Left lung (tissue), 10 donors: ENCODE measurements around the gene STK39. TPM values are rescaled to one million over a fixed set of nuclear protein-coding genes. Genes with fewer than 3 reads are reported as not detected.

Source experiments
- ATAC-seq: fragments of 200-7000 bp; cut with Tn5 transposase; one replicate; pipeline ENCODE4 v1.9.1; 2020; ENCODE audit warnings: moderate library complexity
- DNase-seq, 4 donors: peaks; one replicate each; pipeline ENCODE4 v3.0.0-alpha.2; 2013 to 2020
- H3K27ac ChIP-seq, 2 donors: fragments of 200-600 bp; sonication (generic) in 1 of 2; one replicate each; pipeline versions ENCODE4 v1.5.0 to v1.8.0; 2020 to 2021
- H3K27me3 ChIP-seq, 2 donors: fragments of 200-600 bp; sonication (generic) in 1 of 2; one replicate each; pipeline versions ENCODE4 v1.5.0 to v1.8.0; 2020 to 2021
- H3K36me3 ChIP-seq, 2 donors: fragments of 200-600 bp; sonication (generic) in 1 of 2; one replicate each; pipeline versions ENCODE4 v1.5.0 to v1.8.0; 2020 to 2021
- H3K4me1 ChIP-seq, 2 donors: fragments of 200-600 bp; one replicate each; pipeline ENCODE4 v1.8.0; 2021
- H3K4me3 ChIP-seq, 2 donors: fragments of 200-600 bp; sonication (generic) in 1 of 2; one replicate each; pipeline versions ENCODE4 v1.5.0 to v1.8.0; 2020 to 2021; ENCODE audit warnings: mild to moderate bottlenecking in 1 of 2
- H3K9me3 ChIP-seq, 2 donors: fragments of 200-600 bp; sonication (generic) in 1 of 2; one replicate each; pipeline versions ENCODE4 v1.5.0 to v1.8.0; 2020 to 2021
- intact Hi-C, 2 donors: fragments of 100-400 bp; cut with DNase I; formaldehyde crosslinking; loops; one replicate each; pipeline versions ENCODE4 v1.11.2 to v1.14.2; 2022
- polyA plus RNA-seq, 6 donors: library from polyadenylated mRNA; unstranded; fragments of 120-200 nt; gene quantifications; one replicate each; pipeline ENCODE4 v1.2.1, GENCODE V29; 2013; ENCODE audit not compliant: insufficient read length in 6 of 6
- total RNA-seq, 2 donors: library from RNA; stranded (reverse); fragmentation: NEBNext Ultra II Directional; extraction: Animal tissue kit (Norgen Biotek cat#: 25700); gene quantifications; one replicate each; pipeline ENCODE4 v1.2.1, GENCODE V29; 2021
- TF ChIP-seq, protein P1 (sequence below), 2 donors: fragments of 200-600 bp; sonication (generic) in 1 of 2; IDR thresholded peaks; one replicate each; pipeline versions ENCODE4 v1.5.0 to v1.8.0; 2021; ENCODE audit warnings: antibody characterized with exemption in 2 of 2
- donor health status: DM: no; HTN: yes; CAD: no.
- donor health status: DM: no; HTN: no; CAD: no.

The STK39 gene
- total and polyA plus RNA-seq, 8 donors, result 15.7 to 31.3 (median 27.0) TPM

DNA sequence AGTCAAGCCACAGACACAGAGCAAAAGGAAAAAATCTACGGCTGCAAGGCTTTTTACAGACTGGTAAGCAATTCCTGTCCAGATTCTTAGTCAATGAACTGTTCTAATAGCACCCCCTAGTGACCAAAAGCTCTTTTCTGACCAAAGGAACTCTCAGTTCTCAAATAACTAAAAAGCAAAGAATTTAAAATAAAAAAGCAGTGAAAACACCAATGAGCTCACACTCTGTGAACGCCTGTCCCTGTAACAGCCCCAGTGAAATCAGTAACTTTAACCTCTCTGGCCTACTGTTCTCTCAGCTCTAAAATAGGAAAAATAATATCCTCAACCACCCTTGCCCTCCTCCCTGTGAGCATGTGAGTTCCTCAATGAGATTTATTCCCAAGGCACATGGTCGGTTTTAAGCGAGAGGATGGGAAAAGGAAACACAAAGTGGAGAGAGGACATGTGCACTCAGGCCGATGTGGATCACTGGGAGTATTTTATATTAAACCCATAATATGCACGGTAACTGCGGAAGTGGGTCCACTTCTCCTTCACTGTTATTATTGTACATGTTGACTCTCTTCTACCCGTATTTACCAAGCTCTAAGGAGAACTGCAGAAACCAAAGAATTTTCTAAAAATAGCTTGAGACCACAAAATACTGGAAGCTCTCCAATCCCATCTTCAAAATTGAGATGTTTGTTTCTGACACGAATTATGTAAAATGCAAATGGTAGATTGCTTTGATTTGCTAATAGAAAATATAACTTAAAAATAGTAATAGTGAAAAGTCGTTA lies 128.5 kb downstream of the STK39 start:
- H3K27me3 ChIP-seq, result no peaks in the 10 kb centered on the region
- TF ChIP-seq, protein P1, sequence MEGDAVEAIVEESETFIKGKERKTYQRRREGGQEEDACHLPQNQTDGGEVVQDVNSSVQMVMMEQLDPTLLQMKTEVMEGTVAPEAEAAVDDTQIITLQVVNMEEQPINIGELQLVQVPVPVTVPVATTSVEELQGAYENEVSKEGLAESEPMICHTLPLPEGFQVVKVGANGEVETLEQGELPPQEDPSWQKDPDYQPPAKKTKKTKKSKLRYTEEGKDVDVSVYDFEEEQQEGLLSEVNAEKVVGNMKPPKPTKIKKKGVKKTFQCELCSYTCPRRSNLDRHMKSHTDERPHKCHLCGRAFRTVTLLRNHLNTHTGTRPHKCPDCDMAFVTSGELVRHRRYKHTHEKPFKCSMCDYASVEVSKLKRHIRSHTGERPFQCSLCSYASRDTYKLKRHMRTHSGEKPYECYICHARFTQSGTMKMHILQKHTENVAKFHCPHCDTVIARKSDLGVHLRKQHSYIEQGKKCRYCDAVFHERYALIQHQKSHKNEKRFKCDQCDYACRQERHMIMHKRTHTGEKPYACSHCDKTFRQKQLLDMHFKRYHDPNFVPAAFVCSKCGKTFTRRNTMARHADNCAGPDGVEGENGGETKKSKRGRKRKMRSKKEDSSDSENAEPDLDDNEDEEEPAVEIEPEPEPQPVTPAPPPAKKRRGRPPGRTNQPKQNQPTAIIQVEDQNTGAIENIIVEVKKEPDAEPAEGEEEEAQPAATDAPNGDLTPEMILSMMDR (IDR thresholded peaks at IDR 0.05), result peak; percentile 47 to 59
- intact Hi-C loops, result no loop called here
- no peaks in the 10 kb centered on the region for H3K9me3 ChIP-seq
- H3K27ac ChIP-seq, result peak overlapping the region; percentile 24 to 47
- peaks cover 0 to 5% of the 10 kb centered on the region in 2 donors for H3K4me1 ChIP-seq
- H3K36me3 ChIP-seq, result peaks cover 0 to 11% of the 10 kb centered on the region in 2 donors
- DNase-seq, result peak in 2 of 4 donors; percentile 75 to 83
- peak; percentile 90 for ATAC-seq
- no peak overlapping the region for H3K4me3 ChIP-seq

DNA sequence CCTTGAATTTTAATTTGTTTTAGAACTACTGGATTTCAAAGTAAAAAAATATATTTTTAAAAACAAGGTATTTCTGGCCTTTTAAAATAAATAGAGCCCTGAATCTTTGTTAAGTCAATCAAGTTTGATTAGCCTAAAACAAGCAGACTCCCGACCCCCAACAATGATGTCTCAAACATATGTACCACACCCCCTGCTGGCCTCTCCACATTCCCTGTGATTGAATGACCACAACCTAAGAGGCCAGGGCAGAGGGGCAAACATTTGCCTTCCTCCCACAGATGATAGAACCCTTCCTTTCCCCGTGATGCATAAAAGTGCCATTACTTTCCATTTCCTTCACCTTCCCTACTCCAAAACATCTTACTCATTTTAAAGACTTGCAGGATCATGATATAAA lies 130.9 kb downstream of the STK39 start:
- no peak overlapping the region for H3K27ac ChIP-seq
- H3K9me3 ChIP-seq, result no peaks in the 10 kb centered on the region
- no peak for DNase-seq
- ATAC-seq, result no peak
- peaks cover 0 to 5% of the 10 kb centered on the region in 2 donors for H3K4me1 ChIP-seq
- no peaks in the 10 kb centered on the region for H3K27me3 ChIP-seq
- TF ChIP-seq, protein P1 (IDR thresholded peaks at IDR 0.05), result no peak
- intact Hi-C loops, result no loop called here
- H3K4me3 ChIP-seq, result no peak overlapping the region
- H3K36me3 ChIP-seq, result no peaks in the 10 kb centered on the region

DNA sequence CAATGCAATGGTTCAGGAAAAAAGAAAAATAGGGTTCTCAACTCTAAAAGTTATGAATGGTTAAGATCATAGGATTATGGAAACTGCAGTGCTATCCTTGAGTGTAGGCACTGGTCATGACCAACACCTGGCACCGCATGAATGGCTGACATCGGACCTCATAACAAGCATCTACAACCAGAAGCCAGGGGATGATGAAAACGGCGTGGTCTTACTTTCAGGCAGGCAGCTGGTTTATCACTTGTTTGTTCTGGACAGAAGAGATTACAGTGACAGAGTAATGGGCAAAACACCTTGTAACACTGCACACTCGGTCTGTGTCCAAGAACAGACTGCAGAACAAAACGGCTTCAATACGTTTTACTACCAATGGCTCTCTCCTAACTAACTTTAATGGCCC lies 132.8 kb downstream of the STK39 start:
- Histone ChIP-seq H3K9me3 (no peaks in the 10 kb centered on the region), H3K36me3 (no peaks in the 10 kb centered on the region), H3K4me3 (no peak overlapping the region), H3K27ac (no peak overlapping the region), H3K27me3 (no peaks in the 10 kb centered on the region), H3K4me1 (peaks cover 0 to 5% of the 10 kb centered on the region in 2 donors)
- TF ChIP-seq, protein P1 (IDR thresholded peaks at IDR 0.05), result no peak
- no peak for ATAC-seq
- no peak for DNase-seq
- intact Hi-C loops, result no loop called here

DNA sequence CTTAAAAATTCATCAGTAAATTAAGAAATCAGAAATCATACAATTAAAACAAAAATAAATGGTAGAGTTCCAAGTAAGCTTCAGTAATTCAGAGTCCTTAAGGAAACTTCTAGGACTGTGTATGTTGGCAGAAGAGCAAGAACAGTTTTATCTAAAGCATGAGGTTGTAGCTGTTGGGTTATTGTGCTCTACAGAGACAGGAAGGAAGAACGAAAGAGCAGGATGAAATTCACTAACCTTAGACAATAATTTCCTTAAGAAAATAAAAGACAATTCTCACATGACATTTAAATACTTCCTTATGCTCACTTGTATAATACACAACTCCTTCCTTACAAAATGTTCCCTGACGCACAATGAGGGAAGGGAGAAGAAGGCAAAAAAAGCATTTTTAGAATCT lies 133.4 kb downstream of the STK39 start:
- ATAC-seq, result no peak
- TF ChIP-seq, protein P1 (IDR thresholded peaks at IDR 0.05), result no peak
- intact Hi-C loops, result no loop called here

DNA sequence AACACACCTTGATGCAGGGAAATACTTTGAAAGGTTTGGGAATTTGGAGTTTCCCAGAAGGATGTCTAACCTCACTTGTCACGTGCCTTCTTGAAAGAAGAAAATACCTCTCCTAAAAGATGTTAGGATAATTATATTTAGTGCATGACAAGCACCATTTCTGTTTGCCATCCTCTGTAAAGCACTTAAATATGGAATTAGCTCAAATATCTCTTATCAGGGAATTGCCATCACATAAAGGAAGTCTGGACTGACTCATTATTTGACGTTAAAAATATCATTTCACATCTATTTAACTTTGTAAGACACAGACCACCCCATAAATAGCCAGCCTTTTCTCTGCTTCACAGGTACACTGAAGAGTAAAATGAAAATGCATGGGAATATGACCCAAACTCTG lies 140.1 kb downstream of the STK39 start:
- ATAC-seq (no peak), DNase-seq (no peak)
- intact Hi-C loops, result no loop called here
- no peaks in the 10 kb centered on the region for H3K27me3 ChIP-seq
- H3K9me3 ChIP-seq, result no peaks in the 10 kb centered on the region
- H3K27ac ChIP-seq, result no peak overlapping the region
- no peaks in the 10 kb centered on the region for H3K4me1 ChIP-seq
- H3K36me3 ChIP-seq, result no peaks in the 10 kb centered on the region
- TF ChIP-seq, protein P1 (IDR thresholded peaks at IDR 0.05), result no peak
- H3K4me3 ChIP-seq, result no peak overlapping the region

More for the DNA sequence above, 133.4 kb downstream of the STK39 start:
- no peak overlapping the region for H3K27ac ChIP-seq
- no peaks in the 10 kb centered on the region for H3K9me3 ChIP-seq
- peaks cover 0 to under 1% of the 10 kb centered on the region in 2 donors for H3K4me1 ChIP-seq
- no peaks in the 10 kb centered on the region for H3K27me3 ChIP-seq
- no peaks in the 10 kb centered on the region for H3K36me3 ChIP-seq
- no peak for DNase-seq
- no peak overlapping the region for H3K4me3 ChIP-seq
